ENCODE measurements around the gene STX4. TPM values are rescaled to one million over a fixed set of nuclear protein-coding genes. Genes with fewer than 3 reads are reported as not detected.

The STX4 gene
- total RNA-seq, 1 donor from 2014 or later = 48.0 TPM

GRCh38 chr16:31025339-31025738 lies 8.0 kb upstream of the STX4 start:
- Mint-ChIP-seq H3K4me1 (ENCODE audit: low read depth) (no peaks in the 10 kb centered on the region), H3K36me3 (ENCODE audit: low read depth) (no peaks in the 10 kb centered on the region), H3K27ac (ENCODE audit: unreplicated experiment) (no peak overlapping the region), H3K9me3 (ENCODE audit: low read depth) (no peaks in the 10 kb centered on the region), H3K4me3 (ENCODE audit: unreplicated experiment) (no peak overlapping the region), H3K27me3 (ENCODE audit: low read depth) (no peaks in the 10 kb centered on the region)
- no peak for TF ChIP-seq CTCF (IDR thresholded peaks at IDR 0.05)
- DNase-seq (ENCODE audit: low spot score) = no peak

- H3K27me3 Mint-ChIP-seq (ENCODE audit: low read depth) = no peaks in the 10 kb centered on the region
- no peak overlapping the region for H3K27ac Mint-ChIP-seq (ENCODE audit: unreplicated experiment)
- DNase-seq (ENCODE audit: low spot score) = no peak
- H3K36me3 Mint-ChIP-seq (ENCODE audit: low read depth) = peaks cover 1% of the 10 kb centered on the region
- TF ChIP-seq CTCF (IDR thresholded peaks at IDR 0.05) = no peak
- no peak overlapping the region for H3K4me3 Mint-ChIP-seq (ENCODE audit: unreplicated experiment)
- H3K9me3 Mint-ChIP-seq (ENCODE audit: low read depth) = no peaks in the 10 kb centered on the region
- H3K4me1 Mint-ChIP-seq (ENCODE audit: low read depth) = peaks cover 13% of the 10 kb centered on the region
Observed at GRCh38 chr16:31029272-31029671, 4.1 kb upstream of the STX4 start.

- TF ChIP-seq CTCF (IDR thresholded peaks at IDR 0.05) = no peak
- no peak for DNase-seq (ENCODE audit: low spot score)
- no peak overlapping the region for H3K4me3 Mint-ChIP-seq (ENCODE audit: unreplicated experiment)
- H3K36me3 Mint-ChIP-seq (ENCODE audit: low read depth) = peaks cover 4% of the 10 kb centered on the region
- no peaks in the 10 kb centered on the region for H3K27me3 Mint-ChIP-seq (ENCODE audit: low read depth)
- H3K4me1 Mint-ChIP-seq (ENCODE audit: low read depth) = peaks cover 18% of the 10 kb centered on the region
- no peak overlapping the region for H3K27ac Mint-ChIP-seq (ENCODE audit: unreplicated experiment)
- H3K9me3 Mint-ChIP-seq (ENCODE audit: low read depth) = no peaks in the 10 kb centered on the region
Observed at GRCh38 chr16:31031276-31031675, 2.1 kb upstream of the STX4 start.

- H3K9me3 Mint-ChIP-seq (ENCODE audit: low read depth) = no peaks in the 10 kb centered on the region
- DNase-seq (ENCODE audit: low spot score) = no peak
- peak; percentile 3 for TF ChIP-seq CTCF (IDR thresholded peaks at IDR 0.05)
- peaks cover 18% of the 10 kb centered on the region for H3K4me1 Mint-ChIP-seq (ENCODE audit: low read depth)
- peak overlapping the region; percentile 95 for H3K27ac Mint-ChIP-seq (ENCODE audit: unreplicated experiment)
- peak overlapping the region; percentile 94 for H3K4me3 Mint-ChIP-seq (ENCODE audit: unreplicated experiment)
- peaks cover 13% of the 10 kb centered on the region for H3K36me3 Mint-ChIP-seq (ENCODE audit: low read depth)
- no peaks in the 10 kb centered on the region for H3K27me3 Mint-ChIP-seq (ENCODE audit: low read depth)
Observed at GRCh38 chr16:31033709-31034492, 543 bp downstream of the STX4 start.

GRCh38 chr16:31036691-31037090 lies 3.3 kb downstream of the STX4 start:
- no peak for TF ChIP-seq CTCF (IDR thresholded peaks at IDR 0.05)
- H3K4me3 Mint-ChIP-seq (ENCODE audit: unreplicated experiment) = no peak overlapping the region
- no peak overlapping the region for H3K27ac Mint-ChIP-seq (ENCODE audit: unreplicated experiment)

More at GRCh38 chr16:31036691-31037090, 3.3 kb downstream of the STX4 start:
- Mint-ChIP-seq H3K9me3 (ENCODE audit: low read depth) (no peaks in the 10 kb centered on the region), H3K4me1 (ENCODE audit: low read depth) (peaks cover 16% of the 10 kb centered on the region), H3K36me3 (ENCODE audit: low read depth) (peaks cover 21% of the 10 kb centered on the region), H3K27me3 (ENCODE audit: low read depth) (no peaks in the 10 kb centered on the region)
- no peak for DNase-seq (ENCODE audit: low spot score)
